ENCODE measurements around the gene INSYN1. TPM values are rescaled to one million over a fixed set of nuclear protein-coding genes. Genes with fewer than 3 reads are reported as not detected.
"Not testable (repeated sequence)": the region's sequence is repeated elsewhere in the genome, so short reads cannot be mapped to it uniquely, and the experiment has no call there.

Gene INSYN1
- total RNA-seq, 1 donor from 2014 or later = 3.8 TPM

GRCh38 chr15:73741321-73741836 lies 11.8 kb downstream of the INSYN1 start:
- DNase-seq = no peak
- intact Hi-C loops (cut with DNase I) = no loop called here
- Histone ChIP-seq H3K9me3 (no peaks in the 10 kb centered on the region), H3K27me3 (ENCODE audit: low read depth) (peaks cover 14% of the 10 kb centered on the region), H3K27ac (no peak overlapping the region), H3K36me3 (no peaks in the 10 kb centered on the region), H3K4me1 (no peaks in the 10 kb centered on the region), H3K4me3 (no peak overlapping the region)
- no peak for ATAC-seq
- TF ChIP-seq, protein P1, sequence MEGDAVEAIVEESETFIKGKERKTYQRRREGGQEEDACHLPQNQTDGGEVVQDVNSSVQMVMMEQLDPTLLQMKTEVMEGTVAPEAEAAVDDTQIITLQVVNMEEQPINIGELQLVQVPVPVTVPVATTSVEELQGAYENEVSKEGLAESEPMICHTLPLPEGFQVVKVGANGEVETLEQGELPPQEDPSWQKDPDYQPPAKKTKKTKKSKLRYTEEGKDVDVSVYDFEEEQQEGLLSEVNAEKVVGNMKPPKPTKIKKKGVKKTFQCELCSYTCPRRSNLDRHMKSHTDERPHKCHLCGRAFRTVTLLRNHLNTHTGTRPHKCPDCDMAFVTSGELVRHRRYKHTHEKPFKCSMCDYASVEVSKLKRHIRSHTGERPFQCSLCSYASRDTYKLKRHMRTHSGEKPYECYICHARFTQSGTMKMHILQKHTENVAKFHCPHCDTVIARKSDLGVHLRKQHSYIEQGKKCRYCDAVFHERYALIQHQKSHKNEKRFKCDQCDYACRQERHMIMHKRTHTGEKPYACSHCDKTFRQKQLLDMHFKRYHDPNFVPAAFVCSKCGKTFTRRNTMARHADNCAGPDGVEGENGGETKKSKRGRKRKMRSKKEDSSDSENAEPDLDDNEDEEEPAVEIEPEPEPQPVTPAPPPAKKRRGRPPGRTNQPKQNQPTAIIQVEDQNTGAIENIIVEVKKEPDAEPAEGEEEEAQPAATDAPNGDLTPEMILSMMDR (IDR thresholded peaks at IDR 0.05) = no peak

DNA sequence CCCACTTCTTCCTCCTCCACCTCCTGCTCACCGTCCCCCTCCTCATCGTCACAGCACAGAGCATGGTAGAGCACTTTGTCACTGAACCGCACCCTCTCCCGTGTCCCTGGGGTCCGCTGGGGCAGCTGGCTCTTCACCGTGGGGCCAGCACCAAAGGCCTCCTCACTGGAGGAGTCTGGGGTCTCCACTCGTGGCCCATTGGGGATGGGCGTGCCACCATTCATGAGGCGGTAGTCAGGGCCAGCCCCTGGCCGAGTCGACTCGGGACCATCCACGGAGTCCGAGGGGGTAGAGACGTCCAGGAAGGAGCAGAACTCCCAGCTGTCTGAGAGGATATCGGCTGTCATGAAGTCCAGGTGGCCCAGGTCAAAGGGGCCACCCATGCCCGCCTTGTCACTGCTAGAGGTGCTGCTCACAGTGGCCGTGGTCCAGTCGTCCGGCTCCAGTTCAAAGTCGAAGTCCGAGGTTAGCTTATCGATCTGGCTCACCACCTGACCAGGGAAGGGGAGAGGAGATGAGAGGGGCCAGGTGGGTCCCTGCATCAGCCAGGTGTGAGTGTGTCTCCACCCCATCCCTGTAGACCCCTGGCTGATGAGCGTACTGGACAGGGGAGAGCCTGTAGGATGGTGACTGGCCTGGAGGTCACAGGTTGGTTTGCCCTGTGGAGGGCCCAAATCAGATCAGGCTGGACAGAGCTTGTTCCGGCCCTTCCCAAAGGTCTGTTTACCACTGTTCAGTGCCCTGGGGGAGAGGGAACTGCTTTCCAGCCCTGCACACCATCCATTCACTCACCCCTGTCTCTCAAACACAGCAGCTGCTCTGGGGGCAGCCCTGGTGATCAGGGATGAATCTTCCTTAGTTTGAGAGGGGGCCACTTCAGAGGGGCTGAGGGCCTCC lies 12.8 kb downstream of the INSYN1 start:
- TF ChIP-seq, protein P1 (IDR thresholded peaks at IDR 0.05) = no peak
- no peak for ATAC-seq
- Histone ChIP-seq H3K4me3 (no peak overlapping the region), H3K36me3 (no peaks in the 10 kb centered on the region), H3K9me3 (no peaks in the 10 kb centered on the region), H3K4me1 (no peaks in the 10 kb centered on the region), H3K27ac (no peak overlapping the region), H3K27me3 (ENCODE audit: low read depth) (peaks cover 14% of the 10 kb centered on the region)
- no peak for DNase-seq
- intact Hi-C loops (cut with DNase I) = no loop called here

DNA sequence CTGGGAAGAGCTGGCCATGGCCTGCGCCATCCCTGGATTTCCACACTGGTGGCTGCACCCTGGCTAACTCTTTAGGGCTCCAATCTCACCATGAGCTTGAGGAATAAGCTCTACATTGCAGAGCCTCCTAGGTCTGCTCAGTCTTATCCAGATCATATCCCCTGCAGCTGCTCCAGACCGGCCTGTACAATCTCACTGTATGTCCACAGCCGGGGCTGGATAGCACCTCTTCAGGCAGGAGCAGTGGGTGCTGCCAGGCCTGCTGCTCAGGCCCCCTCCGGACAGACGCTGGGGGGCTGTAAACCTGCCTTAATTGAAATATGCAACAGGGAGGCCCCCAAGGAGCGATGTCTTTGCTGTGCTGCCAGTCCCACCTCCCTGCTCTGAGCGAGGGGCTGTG lies 15.6 kb downstream of the INSYN1 start:
- peaks cover 14% of the 10 kb centered on the region for H3K27me3 ChIP-seq (ENCODE audit: low read depth)
- TF ChIP-seq, protein P1 (IDR thresholded peaks at IDR 0.05) = no peak
- no peaks in the 10 kb centered on the region for H3K36me3 ChIP-seq
- DNase-seq (no peak), ATAC-seq (no peak)
- intact Hi-C loops (cut with DNase I) = no loop called here
- H3K9me3 ChIP-seq = no peaks in the 10 kb centered on the region
- no peaks in the 10 kb centered on the region for H3K4me1 ChIP-seq
- no peak overlapping the region for H3K27ac ChIP-seq
- no peak overlapping the region for H3K4me3 ChIP-seq

GRCh38 chr15:73732930-73733329 lies 20.2 kb downstream of the INSYN1 start:
- H3K4me3 ChIP-seq = no peak overlapping the region
- peaks cover 9% of the 10 kb centered on the region for H3K27me3 ChIP-seq (ENCODE audit: low read depth)
- no peaks in the 10 kb centered on the region for H3K36me3 ChIP-seq
- TF ChIP-seq, protein P1 (IDR thresholded peaks at IDR 0.05) = no peak
- DNase-seq = no peak
- intact Hi-C loops (cut with DNase I) = no loop called here
- no peak for ATAC-seq
- no peaks in the 10 kb centered on the region for H3K4me1 ChIP-seq
- H3K9me3 ChIP-seq = no peaks in the 10 kb centered on the region
- no peak overlapping the region for H3K27ac ChIP-seq

DNA sequence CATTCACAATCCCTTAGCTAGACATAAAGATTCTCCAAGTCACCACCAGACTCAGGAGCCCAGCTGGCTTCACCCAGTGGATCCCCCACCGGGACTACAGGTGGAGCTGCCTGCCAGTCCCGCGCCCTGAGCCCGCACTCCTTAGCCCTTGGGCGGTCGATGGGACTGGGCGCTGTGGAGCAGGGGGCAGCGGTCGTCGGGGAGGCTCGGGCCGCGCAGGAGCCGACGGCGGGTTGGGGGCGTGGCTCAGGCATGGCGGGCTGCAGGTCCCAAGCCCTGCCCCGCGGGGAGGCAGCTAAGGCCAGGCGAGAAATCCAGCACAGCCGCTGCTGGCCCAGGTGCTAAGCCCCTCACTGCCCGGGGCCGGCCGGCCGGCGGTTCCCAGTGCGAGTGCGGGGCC lies 21.1 kb downstream of the INSYN1 start:
- H3K36me3 ChIP-seq; H3K9me3 ChIP-seq; intact Hi-C loops (cut with DNase I); H3K4me3 ChIP-seq; DNase-seq; ATAC-seq; H3K27ac ChIP-seq; H3K4me1 ChIP-seq; H3K27me3 ChIP-seq (ENCODE audit: low read depth): not testable (repeated sequence)

GRCh38 chr15:73727330-73727976 lies 25.7 kb downstream of the INSYN1 start:
- Histone ChIP-seq H3K9me3 (no peaks in the 10 kb centered on the region), H3K4me1 (no peaks in the 10 kb centered on the region), H3K4me3 (no peak overlapping the region), H3K27ac (no peak overlapping the region), H3K36me3 (no peaks in the 10 kb centered on the region), H3K27me3 (ENCODE audit: low read depth) (no peaks in the 10 kb centered on the region)
- intact Hi-C loops (cut with DNase I) = no loop called here
- DNase-seq (no peak), ATAC-seq (no peak)
- TF ChIP-seq, protein P1 (IDR thresholded peaks at IDR 0.05) = no peak
